GM12872 (cell line): ENCODE results near the gene UCK1.

ENCODE experiments used
- CTCF ChIP-seq: IDR thresholded peaks from 3 replicates; pipeline ENCODE4 v1.5.1; 2011; ENCODE audit warnings: low read depth, mild to moderate bottlenecking, low read length, moderate library complexity; ENCODE audit not compliant: insufficient read depth

Gene UCK1

GRCh38 chr9:131546336-131547084 is 15.4 kb upstream of the UCK1 start:
- no peak for TF ChIP-seq CTCF

GRCh38 chr9:131545786-131546335 is 14.8 kb upstream of the UCK1 start:
- no peak for TF ChIP-seq CTCF

GRCh38 chr9:131545003-131545785 is 14.1 kb upstream of the UCK1 start, which contains the start of gene PRRT1B:
PRRT1B (plus strand) TSS chr9:131545523; CDS start chr9:131545616, 93 bp downstream.
- no peak for TF ChIP-seq CTCF

- no peak for TF ChIP-seq CTCF
Observed at GRCh38 chr9:131543141-131543540, 12.1 kb upstream of the UCK1 start.

- TF ChIP-seq CTCF: no peak
Observed at GRCh38 chr9:131539223-131539923, 8.3 kb upstream of the UCK1 start.

- no peak for TF ChIP-seq CTCF
Observed at GRCh38 chr9:131537946-131538345, 6.9 kb upstream of the UCK1 start.
